Heart right ventricle (tissue), 16 donors: ENCODE measurements around the gene FNBP1. TPM values are rescaled to one million over a fixed set of nuclear protein-coding genes. Genes with fewer than 3 reads are reported as not detected.
"Not testable (repeated sequence)": the region's sequence is repeated elsewhere in the genome, so short reads cannot be mapped to it uniquely, and the experiment has no call there.

Source experiments
- ATAC-seq, 8 donors: fragments of 200-7000 bp; cut with Tn5 transposase; one replicate each; pipeline ENCODE4 v1.9.1; 2020; ENCODE audit warnings: mild to moderate bottlenecking in 8 of 8, moderate library complexity in 8 of 8, moderate number of reproducible peaks in 1 of 8
- DNase-seq, 2 donors: peaks; one replicate each; pipeline ENCODE4 v3.0.0-alpha.2; 2020
- H3K27ac ChIP-seq, 10 donors: fragments of 200-600 bp; sonication (generic) in 2 of 10; one replicate each; pipeline versions ENCODE4 v1.5.0 to v1.8.0; 2020 to 2022; ENCODE audit warnings: mild to moderate bottlenecking in 3 of 10
- H3K27me3 ChIP-seq, 7 donors: fragments of 200-600 bp; one replicate each; pipeline ENCODE4 v1.8.0; 2021 to 2022; ENCODE audit warnings: mild to moderate bottlenecking in 2 of 7
- H3K36me3 ChIP-seq, 9 donors: fragments of 200-600 bp; sonication (generic) in 1 of 9; one replicate each; pipeline versions ENCODE4 v1.5.0 to v1.8.0; 2020 to 2022; ENCODE audit warnings: mild to moderate bottlenecking in 2 of 9
- H3K4me1 ChIP-seq, 9 donors: fragments of 200-600 bp; sonication (generic) in 1 of 9; one replicate each; pipeline versions ENCODE4 v1.5.0 to v1.8.0; 2020 to 2022; ENCODE audit warnings: mild to moderate bottlenecking in 4 of 9
- H3K4me3 ChIP-seq, 10 donors: fragments of 200-600 bp; sonication (generic) in 2 of 10; one replicate each; pipeline versions ENCODE4 v1.5.0 to v1.8.0; 2020 to 2022; ENCODE audit warnings: mild to moderate bottlenecking in 7 of 10, moderate library complexity in 2 of 10
- H3K9me3 ChIP-seq, 11 donors: fragments of 200-600 bp in 10 of 11; sonication (generic) in 2 of 11; one replicate each; pipeline versions ENCODE4 v1.5.0 to v1.8.0; 2013 to 2022; ENCODE audit warnings: mild to moderate bottlenecking in 2 of 11, control low read depth in 1 of 11, moderate library complexity in 1 of 11
- CTCF ChIP-seq, 9 donors: fragments of 200-600 bp; sonication (generic) in 2 of 9; IDR thresholded peaks; one replicate each; pipeline versions ENCODE4 v1.5.0 to v1.8.0; 2021 to 2022; ENCODE audit warnings: antibody characterized with exemption in 9 of 9, mild to moderate bottlenecking in 5 of 9, moderate library complexity in 1 of 9
- WGBS, 2 donors: extraction: QIAGEN DNeasy Blood & Tissue Kit; methylation state at CpG; one replicate each; pipeline ENCODE4 v1.1.7; 2013; ENCODE audit warnings: inconsistent platforms in 1 of 2; 5-methylcytosine and 5-hydroxymethylcytosine counted together
- intact Hi-C, 10 donors: fragments of 100-400 bp; cut with DNase I; formaldehyde crosslinking; loops; one replicate each; pipeline versions ENCODE4 v1.11.1 to v1.14.2; 2022
- polyA plus RNA-seq, 2 donors: library from polyadenylated mRNA; stranded (reverse); fragments of 200-250 nt; gene quantifications; one replicate each; pipeline ENCODE4 v1.2.3, GENCODE V29; 2013
- total RNA-seq, 10 donors: library from RNA; stranded (reverse); fragmentation: NEBNext Ultra II Directional in 3 of 10; extraction: Animal tissue kit (Norgen Biotek cat#: 25700) in 3 of 10; gene quantifications; one replicate each; pipeline versions ENCODE4 v1.2.1 to v1.2.4, GENCODE V29; 2021 to 2023
- donor health status: Arrhythmogenic right ventricular cardiomyopathy.
- donor health status: ischemic (EF 13 %, LVEDD 7.1; RV severe dilation, severe dysfunction).
- donor health status: healthy with polysubstance abuse.
- donor health status: DM: no; HTN: yes; CAD: no.
- donor health status: DM: no; HTN: no; CAD: no.
- donor health status: ischemic (EF 25% LVEDD 6.9; RV normal size, moderate dysfunction).
- donor health status: ischemic (EF 25% LVEDD 5.7; RV mildly dilated, moderate dysfunction).
- donor health status: healthy.
- donor health status: DM: yes; HTN: yes; CAD: no.
- donor health status: Ischemic cardiomyopathy.
- donor health status: ischemic (EF 35%, LVEDD 5.7; RV mildly dilated, moderate dysfunction).
- donor health status: nonischemic (EF 11% LVEDD 7.7; RV severe dilation, severe dysfunction).
- donor health status: DM: yes; HTN: yes; CAD: no.
- donor health status: PGD.
- donor health status: ischemic (EF 29% LVEDD 5.4; RV normal size, mild dysfunction).
- donor health status: nonischemic (EF 23%, LVEDD 6.1; RV moderate dilation, normal function).

The FNBP1 gene
- total and polyA plus RNA-seq, 12 donors: 7.4 to 38.4 (median 22.2) TPM

GRCh38 chr9:130002320-130002719, 40.7 kb downstream of the FNBP1 start:
- 94 to 96% methylated on average over 5 of the region's 5 CpGs for whole genome bisulfite sequencing, 2 donors
- DNase-seq (no peak), ATAC-seq (no peak)
- Histone ChIP-seq H3K4me3 (no peak overlapping the region), H3K36me3 (peaks cover 0 to 10% (median 0%) of the 10 kb centered on the region in 9 donors), H3K9me3 (no peaks in the 10 kb centered on the region), H3K4me1 (peaks cover 0 to 33% (median 5%) of the 10 kb centered on the region in 9 donors), H3K27me3 (no peaks in the 10 kb centered on the region), H3K27ac (no peak overlapping the region)
- TF ChIP-seq CTCF (IDR thresholded peaks at IDR 0.05): no peak
- intact Hi-C loops: no loop called here

- TF ChIP-seq CTCF (IDR thresholded peaks at IDR 0.05): no peak
- Histone ChIP-seq H3K9me3 (no peaks in the 10 kb centered on the region), H3K4me3 (no peak overlapping the region), H3K27me3 (no peaks in the 10 kb centered on the region), H3K27ac (no peak overlapping the region), H3K4me1 (peaks cover 0 to 42% (median 14%) of the 10 kb centered on the region in 9 donors), H3K36me3 (peaks cover 0 to 10% (median 0%) of the 10 kb centered on the region in 9 donors)
- ATAC-seq (no peak), DNase-seq (no peak)
- 79 to 87% methylated on average over 7 of the region's 7 CpGs for WGBS, 2 donors
- intact Hi-C loops: no loop called here
Measured at GRCh38 chr9:130001190-130001589, 41.8 kb downstream of the FNBP1 start.

GRCh38 chr9:129999141-129999510, 43.9 kb downstream of the FNBP1 start:
- no peaks in the 10 kb centered on the region for H3K9me3 ChIP-seq
- H3K36me3 ChIP-seq: peaks cover 0 to 16% (median 0%) of the 10 kb centered on the region in 9 donors
- ATAC-seq (no peak), DNase-seq (no peak)
- 75 to 76% methylated on average over 5 of the region's 5 CpGs for WGBS, 2 donors
- TF ChIP-seq CTCF (IDR thresholded peaks at IDR 0.05): no peak
- H3K27ac ChIP-seq: peak overlapping the region in 2 of 10 donors; percentile 23 to 38
- peaks cover 2 to 56% (median 28%) of the 10 kb centered on the region in 9 donors for H3K4me1 ChIP-seq
- no peaks in the 10 kb centered on the region for H3K27me3 ChIP-seq
- intact Hi-C loops: no loop called here
- H3K4me3 ChIP-seq: no peak overlapping the region

GRCh38 chr9:129998491-129999140, 44.4 kb downstream of the FNBP1 start:
- no peak overlapping the region for H3K4me3 ChIP-seq
- no peak for ATAC-seq
- TF ChIP-seq CTCF (IDR thresholded peaks at IDR 0.05): no peak
- peaks cover 2 to 54% (median 28%) of the 10 kb centered on the region in 9 donors for H3K4me1 ChIP-seq
- no peak for DNase-seq
- intact Hi-C loops: no loop called here
- peaks cover 0 to 21% (median 0%) of the 10 kb centered on the region in 9 donors for H3K36me3 ChIP-seq
- H3K9me3 ChIP-seq: no peaks in the 10 kb centered on the region
- no peaks in the 10 kb centered on the region for H3K27me3 ChIP-seq
- H3K27ac ChIP-seq: peak overlapping the region in 2 of 10 donors; percentile 23 to 38
- WGBS, 2 donors: 48 to 57% methylated on average over 5 of the region's 5 CpGs

GRCh38 chr9:129997706-129998105, 45.3 kb downstream of the FNBP1 start:
- H3K9me3 ChIP-seq, intact Hi-C loops, H3K27me3 ChIP-seq, H3K4me3 ChIP-seq, DNase-seq, ATAC-seq: not testable (repeated sequence)
- Histone ChIP-seq H3K4me1 (peaks cover 2 to 54% (median 28%) of the 10 kb centered on the region in 9 donors), H3K27ac (peak overlapping the region in 1 of 10 donors; percentile 13), H3K36me3 (peaks cover 0 to 22% (median 0%) of the 10 kb centered on the region in 9 donors)
- 92 to 98% methylated on average over 3 of the region's 3 CpGs for WGBS, 2 donors
